ENCODE measurements around the gene PEX5.
"Not testable (repeated sequence)": the region's sequence is repeated elsewhere in the genome, so short reads cannot be mapped to it uniquely, and the experiment has no call there.

PEX5 gene

DNA sequence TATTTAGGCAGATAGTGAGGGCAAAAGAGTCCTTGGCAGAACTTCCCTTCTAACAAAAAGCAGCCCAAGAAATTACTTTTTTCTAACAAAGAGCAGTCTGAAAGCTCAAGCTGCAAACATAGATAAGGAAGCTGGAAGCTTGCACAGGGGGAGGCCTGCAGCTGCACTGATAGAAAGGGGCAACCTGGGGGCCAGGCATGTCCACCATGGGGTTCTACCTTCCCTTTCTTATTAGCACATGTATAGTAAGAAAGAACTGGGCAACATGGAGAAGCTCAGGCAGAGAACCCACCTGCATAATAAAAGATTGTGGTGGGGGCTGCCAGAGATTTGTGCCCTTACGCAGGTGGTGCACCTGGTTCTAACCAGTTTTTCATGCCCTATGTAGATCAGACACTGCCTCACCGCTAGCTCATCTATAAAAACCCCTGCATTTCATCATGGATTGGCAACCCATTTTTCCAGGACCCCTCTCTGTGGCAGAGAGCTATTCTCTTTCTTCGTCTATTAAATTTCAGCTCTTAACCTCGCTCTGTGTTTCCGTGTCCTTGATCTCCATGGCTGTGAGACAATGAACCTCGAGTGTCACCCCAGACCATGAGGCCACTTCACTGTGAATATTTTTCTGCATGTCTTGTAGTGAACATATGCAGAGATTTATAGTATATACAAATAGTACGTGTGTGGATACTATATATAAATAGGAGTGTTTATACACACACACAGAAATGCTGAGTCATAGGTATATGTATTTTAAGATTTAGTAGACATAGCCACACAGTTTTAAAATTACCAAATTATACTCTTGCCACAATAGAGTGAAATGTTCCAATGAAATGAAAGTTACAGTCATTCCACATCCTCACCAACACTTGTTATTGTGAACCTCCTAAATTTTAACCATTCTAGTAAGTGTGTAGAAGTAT, 53.0 kb downstream of the PEX5 start:
- TF ChIP-seq EZH2phosphoT487 (IDR thresholded peaks at IDR 0.05; ENCODE audit: low read depth) = no peak
- Histone ChIP-seq H3K27me3 (ENCODE audit: low read depth, low read length) (0 out of 2 replicates have a peak, but pooled peaks cover 3% of the 10 kb centered on the region), H3K4me3 (ENCODE audit: low read length) (no peak overlapping the region), H4K20me1 (ENCODE audit: insufficient read depth, low read length) (no peaks in the 10 kb centered on the region), H3K4me1 (ENCODE audit: low read length) (no peaks in the 10 kb centered on the region), H2AFZ (ENCODE audit: low read depth, low read length) (no peak overlapping the region), H3K4me2 (ENCODE audit: low read length) (no peak overlapping the region), H3K27ac (ENCODE audit: low read length) (no peak overlapping the region), H3K36me3 (replicated peaks; ENCODE audit: low read depth, low read length) (no peaks in the 10 kb centered on the region), H3K9me3 (ENCODE audit: insufficient read depth, low read length) (no peaks in the 10 kb centered on the region), H3K79me2 (ENCODE audit: low read length) (no peaks in the 10 kb centered on the region), H3K9ac (ENCODE audit: low read length) (no peak overlapping the region)

DNA sequence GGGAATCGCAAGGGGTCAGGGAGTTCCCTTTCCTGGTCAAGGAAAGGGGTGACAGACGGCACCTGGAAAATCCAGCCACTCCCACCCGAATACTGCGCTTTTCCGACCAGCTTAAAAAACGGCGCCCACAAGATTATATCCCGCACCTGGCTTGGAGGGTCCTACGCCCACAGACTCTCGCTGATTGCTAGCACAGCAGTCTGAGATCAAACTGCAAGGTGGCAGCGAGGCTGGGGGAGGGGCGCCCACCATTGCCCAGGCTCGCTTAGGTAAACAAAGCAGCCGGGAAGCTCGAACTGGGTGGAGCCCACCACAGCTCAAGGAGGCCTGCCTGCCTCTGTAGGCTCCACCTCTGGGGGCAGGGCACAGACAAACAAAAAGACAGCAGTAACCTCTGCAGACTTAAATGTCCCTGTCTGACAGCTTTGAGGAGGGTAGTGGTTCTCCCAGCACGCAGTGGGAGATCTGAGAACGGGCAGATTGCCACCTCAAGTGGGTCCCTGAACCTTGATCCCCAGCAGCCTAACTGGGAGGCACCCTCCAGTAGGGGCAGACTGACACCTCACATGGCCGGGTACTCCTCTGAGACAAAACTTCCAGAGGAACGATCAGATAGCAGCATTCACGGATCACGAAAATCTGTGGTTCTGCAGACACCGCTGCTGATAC, 62.0 kb downstream of the PEX5 start:
- H3K27me3 ChIP-seq (ENCODE audit: low read depth, low read length); H4K20me1 ChIP-seq (ENCODE audit: insufficient read depth, low read length); H2AFZ ChIP-seq (ENCODE audit: low read depth, low read length); H3K79me2 ChIP-seq (ENCODE audit: low read length); H3K4me3 ChIP-seq (ENCODE audit: low read length); H3K27ac ChIP-seq (ENCODE audit: low read length); H3K9me3 ChIP-seq (ENCODE audit: insufficient read depth, low read length); H3K9ac ChIP-seq (ENCODE audit: low read length); H3K4me2 ChIP-seq (ENCODE audit: low read length); H3K36me3 ChIP-seq (replicated peaks; ENCODE audit: low read depth, low read length); H3K4me1 ChIP-seq (ENCODE audit: low read length): not testable (repeated sequence)

DNA sequence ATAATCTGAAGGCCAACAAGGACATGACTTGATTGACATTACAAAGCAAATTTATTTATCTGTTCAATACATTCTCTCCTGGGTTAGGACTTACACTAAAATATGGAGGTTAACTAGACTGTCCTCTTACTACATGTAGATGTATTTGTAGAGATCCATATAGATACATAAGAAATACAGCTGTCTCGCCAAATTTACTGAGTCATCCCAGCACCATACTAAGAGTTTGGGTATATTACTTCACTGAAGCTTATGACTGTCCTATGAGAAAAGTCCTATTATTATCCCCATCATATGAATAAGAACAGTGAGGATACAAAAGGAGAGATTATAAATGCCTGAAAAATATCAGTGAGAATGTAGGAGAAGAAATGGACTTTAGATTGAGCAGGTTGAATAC, 69.6 kb downstream of the PEX5 start:
- Histone ChIP-seq H3K4me1 (ENCODE audit: low read length) (no peaks in the 10 kb centered on the region), H2AFZ (ENCODE audit: low read depth, low read length) (no peak overlapping the region), H3K4me2 (ENCODE audit: low read length) (no peak overlapping the region), H3K36me3 (replicated peaks; ENCODE audit: low read depth, low read length) (no peaks in the 10 kb centered on the region), H3K27me3 (ENCODE audit: low read depth, low read length) (no peaks in the 10 kb centered on the region), H3K9me3 (ENCODE audit: insufficient read depth, low read length) (no peaks in the 10 kb centered on the region), H3K9ac (ENCODE audit: low read length) (no peak overlapping the region), H3K4me3 (ENCODE audit: low read length) (no peak overlapping the region), H4K20me1 (ENCODE audit: insufficient read depth, low read length) (no peaks in the 10 kb centered on the region), H3K79me2 (ENCODE audit: low read length) (no peaks in the 10 kb centered on the region), H3K27ac (ENCODE audit: low read length) (no peak overlapping the region)
- TF ChIP-seq EZH2phosphoT487 (IDR thresholded peaks at IDR 0.05; ENCODE audit: low read depth) = no peak
- TF ChIP-seq, protein P1, sequence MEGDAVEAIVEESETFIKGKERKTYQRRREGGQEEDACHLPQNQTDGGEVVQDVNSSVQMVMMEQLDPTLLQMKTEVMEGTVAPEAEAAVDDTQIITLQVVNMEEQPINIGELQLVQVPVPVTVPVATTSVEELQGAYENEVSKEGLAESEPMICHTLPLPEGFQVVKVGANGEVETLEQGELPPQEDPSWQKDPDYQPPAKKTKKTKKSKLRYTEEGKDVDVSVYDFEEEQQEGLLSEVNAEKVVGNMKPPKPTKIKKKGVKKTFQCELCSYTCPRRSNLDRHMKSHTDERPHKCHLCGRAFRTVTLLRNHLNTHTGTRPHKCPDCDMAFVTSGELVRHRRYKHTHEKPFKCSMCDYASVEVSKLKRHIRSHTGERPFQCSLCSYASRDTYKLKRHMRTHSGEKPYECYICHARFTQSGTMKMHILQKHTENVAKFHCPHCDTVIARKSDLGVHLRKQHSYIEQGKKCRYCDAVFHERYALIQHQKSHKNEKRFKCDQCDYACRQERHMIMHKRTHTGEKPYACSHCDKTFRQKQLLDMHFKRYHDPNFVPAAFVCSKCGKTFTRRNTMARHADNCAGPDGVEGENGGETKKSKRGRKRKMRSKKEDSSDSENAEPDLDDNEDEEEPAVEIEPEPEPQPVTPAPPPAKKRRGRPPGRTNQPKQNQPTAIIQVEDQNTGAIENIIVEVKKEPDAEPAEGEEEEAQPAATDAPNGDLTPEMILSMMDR (IDR thresholded peaks at IDR 0.05; ENCODE audit: low read depth, low read length) = no peak

All from OCI-LY3 (cell line).